Liver (tissue), 9 donors: ENCODE measurements around the gene RNH1. TPM values are rescaled to one million over a fixed set of nuclear protein-coding genes. Genes with fewer than 3 reads are reported as not detected.

Experiments
- DNase-seq: peaks from one replicate; pipeline ENCODE4 v3.0.0-alpha.2; 2017; ENCODE audit warnings: low spot score
- H3K27ac ChIP-seq, 2 donors: one replicate each; pipeline ENCODE4 v1.7.0; 2013; ENCODE audit warnings: inconsistent platforms in 2 of 2, low read length in 2 of 2, control low read depth in 1 of 2, low read depth in 1 of 2, mild to moderate bottlenecking in 1 of 2
- H3K27me3 ChIP-seq, 4 donors: one replicate each; pipeline versions ENCODE4 v1.6.1 to v1.7.0; 2013; ENCODE audit warnings: low read length in 3 of 4, inconsistent platforms in 1 of 4, mild to moderate bottlenecking in 1 of 4, moderate library complexity in 1 of 4; ENCODE audit not compliant: control insufficient read depth in 4 of 4, insufficient read depth in 4 of 4
- H3K36me3 ChIP-seq, 4 donors: one replicate each; pipeline versions ENCODE4 v1.6.1 to v1.7.0; 2013; ENCODE audit warnings: low read length in 3 of 4, mild to moderate bottlenecking in 3 of 4, low read depth in 1 of 4, moderate library complexity in 1 of 4; ENCODE audit not compliant: control insufficient read depth in 4 of 4, insufficient read depth in 3 of 4
- H3K4me1 ChIP-seq, 4 donors: one replicate each; pipeline versions ENCODE4 v1.6.1 to v1.7.0; 2013; ENCODE audit warnings: low read length in 3 of 4, mild to moderate bottlenecking in 3 of 4, moderate library complexity in 1 of 4; ENCODE audit not compliant: control insufficient read depth in 4 of 4, insufficient read depth in 4 of 4
- H3K4me3 ChIP-seq, 3 donors: one replicate each; pipeline versions ENCODE4 v1.6.1 to v1.7.0; 2013; ENCODE audit warnings: low read length in 3 of 3, control low read depth in 1 of 3, low read depth in 1 of 3, mild to moderate bottlenecking in 1 of 3
- H3K9ac ChIP-seq, 2 donors: one replicate each; pipeline ENCODE4 v1.7.0; 2013; ENCODE audit warnings: low read length in 2 of 2, mild to moderate bottlenecking in 2 of 2, moderate library complexity in 2 of 2, control low read depth in 1 of 2, low read depth in 1 of 2
- H3K9me3 ChIP-seq, 4 donors: one replicate each; pipeline versions ENCODE4 v1.6.1 to v1.7.0; 2013; ENCODE audit warnings: low read length in 3 of 4; ENCODE audit not compliant: control insufficient read depth in 4 of 4
- EGR1 ChIP-seq, 2 donors: IDR thresholded peaks; 2 replicates each; pipeline ENCODE4 v1.6.1; 2016 to 2018; ENCODE audit warnings: antibody characterized with exemption in 2 of 2, low read depth in 2 of 2
- FOXA1 ChIP-seq: IDR thresholded peaks from 2 replicates; pipeline ENCODE4 v1.6.1; 2016; ENCODE audit warnings: antibody characterized with exemption
- FOXA2 ChIP-seq: IDR thresholded peaks from 2 replicates; pipeline ENCODE4 v1.6.1; 2016; ENCODE audit warnings: antibody characterized with exemption
- GABPA ChIP-seq, 2 donors: IDR thresholded peaks in 1 of 2; conservative IDR thresholded peaks in 1 of 2; 2 replicates each; pipeline ENCODE4 v1.6.1; 2016; ENCODE audit warnings: antibody characterized with exemption in 2 of 2, mild to moderate bottlenecking in 1 of 2, moderate library complexity in 1 of 2
- HNF4A ChIP-seq, 2 donors: conservative IDR thresholded peaks; 2 replicates each; pipeline ENCODE4 v1.6.1; 2016; ENCODE audit warnings: antibody characterized with exemption in 2 of 2, mild to moderate bottlenecking in 2 of 2
- HNF4G ChIP-seq: IDR thresholded peaks from 2 replicates; pipeline ENCODE4 v1.6.1; 2016; ENCODE audit warnings: antibody characterized with exemption
- JUND ChIP-seq, 2 donors: IDR thresholded peaks; 2 replicates each; pipeline ENCODE4 v1.6.1; 2016; ENCODE audit warnings: antibody characterized with exemption in 2 of 2
- MAX ChIP-seq: IDR thresholded peaks from 2 replicates; pipeline ENCODE4 v1.6.1; 2016; ENCODE audit warnings: antibody characterized with exemption
- NR2F2 ChIP-seq: IDR thresholded peaks from 2 replicates; pipeline ENCODE4 v1.6.1; 2016; ENCODE audit warnings: antibody characterized with exemption
- RAD21 ChIP-seq, 2 donors: IDR thresholded peaks; 2 replicates each; pipeline ENCODE4 v1.6.1; 2016; ENCODE audit warnings: antibody characterized with exemption in 2 of 2, mild to moderate bottlenecking in 2 of 2
- REST ChIP-seq: IDR thresholded peaks from 2 replicates; pipeline ENCODE4 v1.6.1; 2016; ENCODE audit warnings: antibody characterized with exemption, mild to moderate bottlenecking
- RXRA ChIP-seq, 2 donors: IDR thresholded peaks; 2 replicates each; pipeline ENCODE4 v1.6.1; 2017 to 2018; ENCODE audit warnings: antibody characterized with exemption in 2 of 2, mild to moderate bottlenecking in 1 of 2
- SP1 ChIP-seq: IDR thresholded peaks from 2 replicates; pipeline ENCODE4 v1.6.1; 2018; ENCODE audit warnings: antibody characterized with exemption, mild to moderate bottlenecking
- TAF1 ChIP-seq: conservative IDR thresholded peaks from 2 replicates; pipeline ENCODE4 v1.6.1; 2016; ENCODE audit warnings: antibody characterized with exemption, mild to moderate bottlenecking
- YY1 ChIP-seq: IDR thresholded peaks from 2 replicates; pipeline ENCODE4 v1.6.1; 2016; ENCODE audit warnings: antibody characterized with exemption, mild to moderate bottlenecking
- ZBTB33 ChIP-seq: IDR thresholded peaks from 2 replicates; pipeline ENCODE4 v1.6.1; 2016; ENCODE audit warnings: antibody characterized with exemption
- WGBS: extraction: QIAGEN DNeasy Blood & Tissue Kit; methylation state at CpG from one replicate; pipeline ENCODE4 v1.1.7; 2013; 5-methylcytosine and 5-hydroxymethylcytosine counted together
- polyA plus RNA-seq, 2 donors: library from polyadenylated mRNA; stranded (reverse) in 1 of 2; unstranded in 1 of 2; fragments of 200-250 nt in 1 of 2; fragments of >200 nt in 1 of 2; fragmentation: Nextera tagmentation in 1 of 2; extraction: Ambion mirVana in 1 of 2; gene quantifications; one replicate each; pipeline versions ENCODE4 v1.2.1 to v1.2.3, GENCODE V29; 2013 to 2015
- total RNA-seq, 2 donors: library from RNA; depleted of rRNA; stranded (reverse); fragments of >200 nt; gene quantifications; one replicate each; pipeline ENCODE4 v1.2.3, GENCODE V29; 2014
- TF ChIP-seq, protein P1 (sequence below): IDR thresholded peaks from 2 replicates; pipeline ENCODE4 v1.6.1; 2016; ENCODE audit warnings: antibody characterized with exemption
- TF ChIP-seq, protein P2 (sequence below): fragments of 150-350 bp; IDR thresholded peaks from 2 replicates; pipeline ENCODE4 v1.5.1; 2017; ENCODE audit warnings: improper control_type of control experiment, low read depth, low read length; ENCODE audit not compliant: missing input control
- donor health status: healthy.
- donor health status: healthy.
- donor health status: healthy.
- donor health status: healthy.
- donor health status: healthy.

RNH1 gene
- total and polyA plus RNA-seq, 4 donors: 68.5 to 99.1 (median 76.8) TPM

DNA sequence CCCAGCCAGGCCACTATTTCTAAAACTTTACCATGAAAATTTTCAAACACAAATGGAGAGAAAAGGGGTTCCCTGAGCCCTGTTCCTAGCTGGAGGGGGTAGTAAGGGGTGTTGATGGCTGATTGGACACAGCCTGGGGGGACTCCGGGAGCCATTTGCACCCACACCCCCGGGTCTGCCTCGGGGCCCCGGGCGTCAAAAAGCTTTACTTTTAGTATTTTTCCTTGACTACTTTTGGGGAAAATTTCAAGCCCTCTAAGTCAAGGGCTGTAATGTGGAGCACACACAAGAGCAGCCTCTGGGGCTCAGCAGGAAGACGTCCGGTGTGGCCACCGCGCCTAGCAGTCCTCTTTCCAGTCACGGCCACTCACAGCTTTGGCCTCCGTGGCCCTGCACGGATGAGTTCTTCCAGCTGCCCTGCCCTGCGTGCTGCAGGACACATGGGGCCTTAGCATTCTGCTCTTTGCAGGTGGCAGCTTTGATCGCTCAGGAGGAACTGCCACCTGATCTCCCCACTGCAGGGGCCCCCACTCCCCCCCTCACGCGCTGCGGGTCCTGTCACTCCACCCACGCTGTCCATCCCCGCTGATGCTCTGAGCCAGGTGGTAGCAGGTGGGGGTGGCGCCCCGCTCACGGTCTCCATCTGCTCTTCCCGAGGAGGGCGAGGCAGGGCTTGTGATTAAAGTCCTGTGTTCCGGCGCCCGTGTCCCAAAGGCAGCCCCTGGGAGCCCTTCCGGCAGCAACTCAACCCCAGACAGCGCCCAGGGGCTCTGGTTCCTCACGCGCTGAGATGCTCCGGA is 14.4 kb downstream of the RNH1 start:
- Histone ChIP-seq H3K4me3 (no peak overlapping the region), H3K27me3 (no peaks in the 10 kb centered on the region), H3K9me3 (no peaks in the 10 kb centered on the region), H3K27ac (no peak overlapping the region), H3K4me1 (no peaks in the 10 kb centered on the region), H3K9ac (no peak overlapping the region), H3K36me3 (peaks cover 6 to 62% (median 20%) of the 10 kb centered on the region in 4 donors)
- DNase-seq: no peak
- TF ChIP-seq REST (no peak), RXRA (IDR thresholded peaks at IDR 0.05) (no peak), NR2F2 (no peak), RAD21 (IDR thresholded peaks at IDR 0.05) (no peak), FOXA1 (no peak), HNF4A (conservative IDR thresholded peaks at IDR 0.05) (no peak), TAF1 (no peak), EGR1 (IDR thresholded peaks at IDR 0.05; ENCODE audit: low read depth in 2 of 2) (no peak), MAX (no peak), FOXA2 (no peak), HNF4G (no peak)
- TF ChIP-seq, protein P1, sequence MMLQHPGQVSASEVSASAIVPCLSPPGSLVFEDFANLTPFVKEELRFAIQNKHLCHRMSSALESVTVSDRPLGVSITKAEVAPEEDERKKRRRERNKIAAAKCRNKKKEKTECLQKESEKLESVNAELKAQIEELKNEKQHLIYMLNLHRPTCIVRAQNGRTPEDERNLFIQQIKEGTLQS: no peak
- WGBS: 91% methylated on average over 32 of the region's 32 CpGs

GRCh38 chr11:491358-491757 is 15.7 kb downstream of the RNH1 start:
- H3K27ac ChIP-seq: no peak overlapping the region
- H3K4me1 ChIP-seq: peaks cover 0 to 2% (median 0%) of the 10 kb centered on the region in 4 donors
- no peak for DNase-seq
- H3K36me3 ChIP-seq: peaks cover 0 to 50% (median 15%) of the 10 kb centered on the region in 4 donors
- no peak overlapping the region for H3K4me3 ChIP-seq
- no peaks in the 10 kb centered on the region for H3K27me3 ChIP-seq
- 93% methylated on average over 7 of the region's 7 CpGs for WGBS
- TF ChIP-seq TAF1 (no peak), SP1 (no peak), NR2F2 (no peak), RXRA (IDR thresholded peaks at IDR 0.05) (no peak), GABPA (IDR thresholded peaks at IDR 0.05 in 1 of 2, conservative IDR thresholded peaks at IDR 0.05 in 1 of 2) (no peak), JUND (IDR thresholded peaks at IDR 0.05) (no peak), EGR1 (IDR thresholded peaks at IDR 0.05; ENCODE audit: low read depth in 2 of 2) (no peak), MAX (no peak), REST (no peak), FOXA2 (no peak), YY1 (no peak), RAD21 (IDR thresholded peaks at IDR 0.05) (no peak), HNF4G (no peak), HNF4A (conservative IDR thresholded peaks at IDR 0.05) (no peak), ZBTB33 (no peak)
- TF ChIP-seq, protein P2, sequence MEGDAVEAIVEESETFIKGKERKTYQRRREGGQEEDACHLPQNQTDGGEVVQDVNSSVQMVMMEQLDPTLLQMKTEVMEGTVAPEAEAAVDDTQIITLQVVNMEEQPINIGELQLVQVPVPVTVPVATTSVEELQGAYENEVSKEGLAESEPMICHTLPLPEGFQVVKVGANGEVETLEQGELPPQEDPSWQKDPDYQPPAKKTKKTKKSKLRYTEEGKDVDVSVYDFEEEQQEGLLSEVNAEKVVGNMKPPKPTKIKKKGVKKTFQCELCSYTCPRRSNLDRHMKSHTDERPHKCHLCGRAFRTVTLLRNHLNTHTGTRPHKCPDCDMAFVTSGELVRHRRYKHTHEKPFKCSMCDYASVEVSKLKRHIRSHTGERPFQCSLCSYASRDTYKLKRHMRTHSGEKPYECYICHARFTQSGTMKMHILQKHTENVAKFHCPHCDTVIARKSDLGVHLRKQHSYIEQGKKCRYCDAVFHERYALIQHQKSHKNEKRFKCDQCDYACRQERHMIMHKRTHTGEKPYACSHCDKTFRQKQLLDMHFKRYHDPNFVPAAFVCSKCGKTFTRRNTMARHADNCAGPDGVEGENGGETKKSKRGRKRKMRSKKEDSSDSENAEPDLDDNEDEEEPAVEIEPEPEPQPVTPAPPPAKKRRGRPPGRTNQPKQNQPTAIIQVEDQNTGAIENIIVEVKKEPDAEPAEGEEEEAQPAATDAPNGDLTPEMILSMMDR: no peak
- TF ChIP-seq, protein P1: no peak
- no peaks in the 10 kb centered on the region for H3K9me3 ChIP-seq
- no peak overlapping the region for H3K9ac ChIP-seq
